HepG2 (cell line): ENCODE results near the gene ATG4B. TPM values are rescaled to one million over a fixed set of nuclear protein-coding genes. Genes with fewer than 3 reads are reported as not detected.

Experiments
- ATAC-seq: fragments of 200-7000 bp; cut with Tn5 transposase; 3 replicates; pipeline ENCODE4 v1.9.1; 2020; ENCODE audit warnings: mild to moderate bottlenecking, moderate library complexity
- BruUV-seq: library from RNA; stranded (reverse); fragments of 400-500 nt; replicated peaks from 2 replicates; lab custom pipeline; 2021; lab: Mats Ljungman, UMichigan
- CTCF ChIA-PET: fragments of 300-600 bp; formaldehyde crosslinking; extraction: SDS; loops from one replicate; lab custom pipeline; 2021; ENCODE audit warnings: low total read pairs, inconsistent platforms, low intra/inter-chr PET ratio; lab: Yijun Ruan, JAX
- POLR2A ChIA-PET: fragments of 350-600 bp; sonication (Branson Sonifier 250); formaldehyde crosslinking; loops from one replicate; lab custom pipeline; 2020; ENCODE audit warnings: antibody characterized with exemption, inconsistent platforms; lab: Yijun Ruan, JAX
- DNase-seq: peaks from one replicate; pipeline ENCODE4 v3.0.0-alpha.2; 2015; ENCODE audit warnings: low spot score
- FAIRE-seq: peaks from 3 replicates; lab custom pipeline; 2011; peaks lifted over from hg19 to GRCh38; lab: Jason Lieb, UNC
- H2AFZ ChIP-seq: one replicate; pipeline ENCODE4 v1.6.1; 2011; ENCODE audit warnings: low read length, inconsistent platforms
- H3K27ac ChIP-seq: fragments of 300-600 bp; 3 replicates; pipeline ENCODE4 v1.8.0; 2011; ENCODE audit warnings: mixed run types, mild to moderate bottlenecking, mixed read lengths, low read length, inconsistent platforms; ENCODE audit not compliant: insufficient read depth; ENCODE audit errors: extremely low read length
- H3K27me3 ChIP-seq, 2 experiments: fragments of 200-600 bp in 1 of 2; 2 replicates in 1 of 2; 3 replicates in 1 of 2; pipeline versions ENCODE4 v1.6.0 to v1.8.0; 2011; ENCODE audit warnings: low read length in 2 of 2, mild to moderate bottlenecking in 2 of 2, moderate library complexity in 2 of 2, inconsistent platforms in 1 of 2; ENCODE audit not compliant: insufficient read depth in 2 of 2, control insufficient read depth in 1 of 2
- H3K36me3 ChIP-seq, 2 experiments: fragments of 200-600 bp in 1 of 2; replicated peaks in 1 of 2; 2 replicates in 1 of 2; 3 replicates in 1 of 2; pipeline versions ENCODE4 v1.5.1 to v1.8.0; 2011; ENCODE audit warnings: low read length in 2 of 2, inconsistent platforms in 1 of 2; ENCODE audit not compliant: insufficient read depth in 2 of 2, control insufficient read depth in 1 of 2
- H3K4me1 ChIP-seq: 2 replicates; pipeline ENCODE4 v1.5.1; 2012; ENCODE audit warnings: low read length, inconsistent platforms; ENCODE audit not compliant: insufficient read depth
- H3K4me2 ChIP-seq: 2 replicates; pipeline ENCODE4 v1.6.0; 2011; ENCODE audit warnings: low read depth, low read length, inconsistent platforms
- H3K4me3 ChIP-seq, 3 experiments: fragments of 200-600 bp in 1 of 3; sonication (generic), shearing (Covaris generic) in 1 of 3; replicated peaks in 1 of 3; 2 replicates each; pipeline ENCODE4 v1.5.1; 2011 to 2016; ENCODE audit warnings: low read length in 3 of 3, inconsistent platforms in 2 of 3, low read depth in 2 of 3, mild to moderate bottlenecking in 2 of 3, control low read depth in 1 of 3, mixed read lengths in 1 of 3; ENCODE audit not compliant: insufficient read depth in 1 of 3
- H3K79me2 ChIP-seq: one replicate; pipeline ENCODE4 v1.6.1; 2011; ENCODE audit warnings: low read length, inconsistent platforms; ENCODE audit not compliant: insufficient read depth
- H3K9ac ChIP-seq: 2 replicates; pipeline ENCODE4 v1.6.0; 2011; ENCODE audit warnings: mild to moderate bottlenecking, low read depth, low read length, inconsistent platforms; ENCODE audit not compliant: insufficient read depth
- H3K9me3 ChIP-seq: 2 replicates; pipeline ENCODE4 v1.5.1; 2012; ENCODE audit warnings: mild to moderate bottlenecking, low read length
- H4K20me1 ChIP-seq: 2 replicates; pipeline ENCODE4 v1.6.0; 2011; ENCODE audit warnings: inconsistent platforms, mild to moderate bottlenecking, low read length, moderate library complexity; ENCODE audit not compliant: insufficient read depth
- CENPT ChIP-seq: sonication (generic); formaldehyde crosslinking; IDR thresholded peaks from 2 replicates; pipeline ENCODE4 v1.8.0; 2022; ENCODE audit warnings: low read depth, mild to moderate bottlenecking, moderate library complexity, missing genetic modification reagents
- MIER2 ChIP-seq: IDR thresholded peaks from 2 replicates; pipeline ENCODE4 v1.6.1; 2016; ENCODE audit warnings: missing biosample characterization, missing genetic modification reagents
- MLLT10 ChIP-seq: sonication (generic); formaldehyde crosslinking; IDR thresholded peaks from 2 replicates; pipeline ENCODE4 v1.4.0; 2020; ENCODE audit warnings: missing genetic modification reagents
- SP4 ChIP-seq: sonication (generic); formaldehyde crosslinking; IDR thresholded peaks from 2 replicates; pipeline ENCODE4 v1.8.1; 2023; ENCODE audit warnings: mild to moderate bottlenecking, missing genetic modification reagents
- STAG1 ChIP-seq: sonication (generic); formaldehyde crosslinking; IDR thresholded peaks from 2 replicates; pipeline ENCODE4 v1.4.0; 2020; ENCODE audit warnings: missing genetic modification reagents
- XRCC5 ChIP-seq: fragments of 200-400 bp; formaldehyde crosslinking; optimal IDR thresholded peaks from 2 replicates; pipeline ENCODE3; 2017; ENCODE audit warnings: mild to moderate bottlenecking, low read length
- ZNF333 ChIP-seq: sonication (generic); formaldehyde crosslinking; IDR thresholded peaks from 2 replicates; pipeline ENCODE4 v1.4.0; 2020; ENCODE audit warnings: mild to moderate bottlenecking, missing genetic modification reagents, borderline replicate concordance
- ZNF337 ChIP-seq: sonication (generic); formaldehyde crosslinking; IDR thresholded peaks from 2 replicates; pipeline ENCODE4 v1.5.1; 2020; ENCODE audit warnings: missing genetic modification reagents, low read depth, mild to moderate bottlenecking, borderline replicate concordance
- ZNF484 ChIP-seq: sonication (generic); formaldehyde crosslinking; IDR thresholded peaks from 2 replicates; pipeline ENCODE4 v1.5.1; 2020; ENCODE audit warnings: mild to moderate bottlenecking, low read depth, missing genetic modification reagents, borderline replicate concordance
- ZSCAN12 ChIP-seq: sonication (generic); formaldehyde crosslinking; IDR thresholded peaks from 2 replicates; pipeline ENCODE4 v1.9.0; 2021; ENCODE audit warnings: mild to moderate bottlenecking, missing genetic modification reagents
- WGBS: methylation state at CpG from one replicate; pipeline ENCODE4 v1.1.6; 2017; ENCODE audit warnings: low lambda C conversion rate; 5-methylcytosine and 5-hydroxymethylcytosine counted together
- in situ Hi-C: cut with HindIII; loops from 2 replicates; pipeline ENCODE4 v1.10.0; 2017; ENCODE audit warnings: low pct_unique_long_range_greater_than_20kb; ENCODE audit not compliant: extremely low pct_ligation_motif_present
- intact Hi-C: fragments of 100-400 bp; cut with micrococcal nuclease; formaldehyde crosslinking; loops from one replicate; pipeline ENCODE4 v1.10.0; 2022; ENCODE audit not compliant: unreplicated experiment
- polyA plus RNA-seq, 8 experiments: library from polyadenylated mRNA; depleted of rRNA in 3 of 8; stranded (reverse) in 7 of 8; unstranded in 1 of 8; fragments of >200 nt; fragmentation: Illumina TruSeq in 4 of 8; extraction: Trizol in 4 of 8; gene quantifications; 2 replicates each; pipeline versions ENCODE4 v1.2.1 to v1.2.3, GENCODE V29; 2011 to 2016; ENCODE audit warnings: low read depth in 4 of 8, missing spikeins in 1 of 8, mixed read lengths in 1 of 8; ENCODE audit not compliant: insufficient read depth in 1 of 8
- total RNA-seq, 5 experiments: library from RNA; depleted of rRNA; stranded (reverse); fragments of >200 nt; fragmentation: Illumina TruSeq; extraction: Trizol; gene quantifications; 2 replicates each; pipeline ENCODE4 v1.2.3, GENCODE V29; 2016; ENCODE audit warnings: low read depth in 1 of 5
- TF ChIP-seq, protein P1 (sequence below): sonication (generic); formaldehyde crosslinking; IDR thresholded peaks from 2 replicates; pipeline ENCODE4 v1.5.1; 2020; ENCODE audit warnings: missing genetic modification reagents, mild to moderate bottlenecking, borderline replicate concordance
- TF ChIP-seq, protein P2 (sequence below): sonication (generic); formaldehyde crosslinking; IDR thresholded peaks from 2 replicates; pipeline ENCODE4 v1.5.0; 2020; ENCODE audit warnings: missing genetic modification reagents
- TF ChIP-seq, protein P3 (sequence below): sonication (generic); formaldehyde crosslinking; IDR thresholded peaks from 2 replicates; pipeline ENCODE4 v1.4.0; 2020; ENCODE audit warnings: mild to moderate bottlenecking, missing genetic modification reagents
- TF ChIP-seq, protein P4 (sequence below): sonication (generic); formaldehyde crosslinking; IDR thresholded peaks from 2 replicates; pipeline ENCODE4 v1.5.0; 2020; ENCODE audit warnings: mild to moderate bottlenecking, missing genetic modification reagents, moderate library complexity
- TF ChIP-seq, protein P5 (sequence below): sonication (generic); IDR thresholded peaks from 2 replicates; pipeline ENCODE4 v1.6.1; 2016; ENCODE audit warnings: low read depth, borderline replicate concordance

The ATG4B gene
- total and polyA plus RNA-seq, 2 of the 13 experiments (the other 11 are each of a cell fraction or from before 2014, with no cell fraction given) = 95.5 to 239 TPM

DNA sequence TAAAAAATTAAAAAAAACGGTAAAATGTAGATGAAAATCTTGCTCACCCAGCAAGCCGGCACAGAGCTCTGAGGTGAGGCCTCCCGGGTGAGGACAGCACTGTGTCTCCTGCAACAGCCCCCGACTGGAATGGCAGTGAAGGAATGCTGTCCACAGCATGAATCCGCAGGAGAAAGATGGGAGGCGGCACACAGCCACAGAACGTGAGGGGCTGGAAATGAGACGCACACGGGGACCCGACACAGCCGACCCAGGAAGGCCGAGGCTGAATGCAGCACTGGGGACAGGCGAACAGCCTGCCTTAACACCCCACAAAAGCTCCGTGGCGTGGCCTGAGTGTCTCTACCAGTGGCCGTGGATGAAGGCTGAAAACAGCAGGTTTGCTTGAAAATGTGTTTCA, 44.2 kb upstream of the ATG4B start (continued):
- TF ChIP-seq, protein P1, sequence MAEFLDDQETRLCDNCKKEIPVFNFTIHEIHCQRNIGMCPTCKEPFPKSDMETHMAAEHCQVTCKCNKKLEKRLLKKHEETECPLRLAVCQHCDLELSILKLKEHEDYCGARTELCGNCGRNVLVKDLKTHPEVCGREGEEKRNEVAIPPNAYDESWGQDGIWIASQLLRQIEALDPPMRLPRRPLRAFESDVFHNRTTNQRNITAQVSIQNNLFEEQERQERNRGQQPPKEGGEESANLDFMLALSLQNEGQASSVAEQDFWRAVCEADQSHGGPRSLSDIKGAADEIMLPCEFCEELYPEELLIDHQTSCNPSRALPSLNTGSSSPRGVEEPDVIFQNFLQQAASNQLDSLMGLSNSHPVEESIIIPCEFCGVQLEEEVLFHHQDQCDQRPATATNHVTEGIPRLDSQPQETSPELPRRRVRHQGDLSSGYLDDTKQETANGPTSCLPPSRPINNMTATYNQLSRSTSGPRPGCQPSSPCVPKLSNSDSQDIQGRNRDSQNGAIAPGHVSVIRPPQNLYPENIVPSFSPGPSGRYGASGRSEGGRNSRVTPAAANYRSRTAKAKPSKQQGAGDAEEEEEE (CRISPR knock-in tag) = no peak
- TF ChIP-seq, protein P2, sequence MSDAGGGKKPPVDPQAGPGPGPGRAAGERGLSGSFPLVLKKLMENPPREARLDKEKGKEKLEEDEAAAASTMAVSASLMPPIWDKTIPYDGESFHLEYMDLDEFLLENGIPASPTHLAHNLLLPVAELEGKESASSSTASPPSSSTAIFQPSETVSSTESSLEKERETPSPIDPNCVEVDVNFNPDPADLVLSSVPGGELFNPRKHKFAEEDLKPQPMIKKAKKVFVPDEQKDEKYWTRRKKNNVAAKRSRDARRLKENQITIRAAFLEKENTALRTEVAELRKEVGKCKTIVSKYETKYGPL (CRISPR knock-in tag) = no peak

DNA sequence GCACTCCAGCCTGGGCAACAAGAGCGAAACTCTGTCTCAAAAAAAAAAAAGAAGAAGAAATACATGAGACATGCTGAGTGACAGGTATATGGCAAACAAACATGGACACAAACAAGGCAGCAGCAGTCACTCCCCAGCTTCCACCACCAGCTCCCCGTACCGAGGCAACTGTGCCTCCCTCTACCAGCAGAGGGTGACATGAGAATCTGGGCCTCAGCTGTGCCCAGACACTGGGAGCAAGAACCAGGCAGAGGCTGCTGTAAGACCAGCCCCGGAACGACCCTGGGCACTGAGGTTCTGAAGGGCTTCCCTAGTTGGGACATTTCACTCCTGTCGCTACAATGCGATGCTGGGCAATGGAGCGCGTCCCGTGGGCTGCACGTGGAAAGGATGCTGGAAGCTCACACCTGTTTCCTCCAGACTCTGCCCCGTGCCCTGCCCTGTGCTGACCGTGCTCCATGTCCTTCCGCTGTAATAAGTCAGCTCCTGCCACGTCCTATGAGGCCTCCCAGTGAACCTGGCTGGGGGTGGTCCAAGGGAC, 41.8 kb upstream of the ATG4B start:
- Histone ChIP-seq H2AFZ (no peak overlapping the region), H3K4me3 (no peak overlapping the region), H3K27me3 (no peaks in the 10 kb centered on the region), H4K20me1 (no peaks in the 10 kb centered on the region), H3K4me2 (no peak overlapping the region), H3K27ac (no peak overlapping the region), H3K9me3 (no peaks in the 10 kb centered on the region), H3K36me3 (peaks cover 23 to 71% of the 10 kb centered on the region in 2 experiments), H3K9ac (no peak overlapping the region), H3K79me2 (no peaks in the 10 kb centered on the region), H3K4me1 (no peaks in the 10 kb centered on the region)
- intact Hi-C loops = loop anchor here (1.0 to 5.0 kb wide), 2 partner anchors 9 to 43 kb away; no protein-coding TSS in a partner anchor
- ChIA-PET CTCF (interaction anchor here (1.0 to 1.1 kb wide), 2 partner anchors 61 to 63 kb away, joined by 3 read pairs; no protein-coding TSS in a partner anchor), POLR2A (interaction anchor here (1.0 to 1.2 kb wide), 3 partner anchors 15 to 88 kb away, joined by 3 to 4 read pairs (median 3); no protein-coding TSS in a partner anchor)
- whole genome bisulfite sequencing = 85% methylated on average over 12 of the region's 15 CpGs
- FAIRE-seq = peak; percentile 70
- peak; percentile 94 for ATAC-seq
- peak; percentile 49 for DNase-seq
- in situ Hi-C loops = no loop called here
- BruUV-seq = no TSS peak
- TF ChIP-seq MLLT10 (CRISPR knock-in tag) (no peak), ZNF333 (CRISPR knock-in tag) (0 out of 2 replicates have a peak, but pooled peaks have one; percentile 3), XRCC5 (peak; percentile 53), SP4 (CRISPR knock-in tag) (peak; percentile 54; the same call in 1 of the 2 replicates), ZNF337 (CRISPR knock-in tag) (no peak), MIER2 (no peak), ZSCAN12 (CRISPR knock-in tag) (no peak), STAG1 (CRISPR knock-in tag) (peak; percentile 65), CENPT (no peak), ZNF484 (no peak)
- TF ChIP-seq, protein P3, sequence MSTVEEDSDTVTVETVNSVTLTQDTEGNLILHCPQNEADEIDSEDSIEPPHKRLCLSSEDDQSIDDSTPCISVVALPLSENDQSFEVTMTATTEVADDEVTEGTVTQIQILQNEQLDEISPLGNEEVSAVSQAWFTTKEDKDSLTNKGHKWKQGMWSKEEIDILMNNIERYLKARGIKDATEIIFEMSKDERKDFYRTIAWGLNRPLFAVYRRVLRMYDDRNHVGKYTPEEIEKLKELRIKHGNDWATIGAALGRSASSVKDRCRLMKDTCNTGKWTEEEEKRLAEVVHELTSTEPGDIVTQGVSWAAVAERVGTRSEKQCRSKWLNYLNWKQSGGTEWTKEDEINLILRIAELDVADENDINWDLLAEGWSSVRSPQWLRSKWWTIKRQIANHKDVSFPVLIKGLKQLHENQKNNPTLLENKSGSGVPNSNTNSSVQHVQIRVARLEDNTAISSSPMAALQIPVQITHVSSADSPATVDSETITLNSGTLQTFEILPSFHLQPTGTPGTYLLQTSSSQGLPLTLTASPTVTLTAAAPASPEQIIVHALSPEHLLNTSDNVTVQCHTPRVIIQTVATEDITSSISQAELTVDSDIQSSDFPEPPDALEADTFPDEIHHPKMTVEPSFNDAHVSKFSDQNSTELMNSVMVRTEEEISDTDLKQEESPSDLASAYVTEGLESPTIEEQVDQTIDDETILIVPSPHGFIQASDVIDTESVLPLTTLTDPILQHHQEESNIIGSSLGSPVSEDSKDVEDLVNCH (CRISPR knock-in tag) = no peak
- TF ChIP-seq, protein P4, sequence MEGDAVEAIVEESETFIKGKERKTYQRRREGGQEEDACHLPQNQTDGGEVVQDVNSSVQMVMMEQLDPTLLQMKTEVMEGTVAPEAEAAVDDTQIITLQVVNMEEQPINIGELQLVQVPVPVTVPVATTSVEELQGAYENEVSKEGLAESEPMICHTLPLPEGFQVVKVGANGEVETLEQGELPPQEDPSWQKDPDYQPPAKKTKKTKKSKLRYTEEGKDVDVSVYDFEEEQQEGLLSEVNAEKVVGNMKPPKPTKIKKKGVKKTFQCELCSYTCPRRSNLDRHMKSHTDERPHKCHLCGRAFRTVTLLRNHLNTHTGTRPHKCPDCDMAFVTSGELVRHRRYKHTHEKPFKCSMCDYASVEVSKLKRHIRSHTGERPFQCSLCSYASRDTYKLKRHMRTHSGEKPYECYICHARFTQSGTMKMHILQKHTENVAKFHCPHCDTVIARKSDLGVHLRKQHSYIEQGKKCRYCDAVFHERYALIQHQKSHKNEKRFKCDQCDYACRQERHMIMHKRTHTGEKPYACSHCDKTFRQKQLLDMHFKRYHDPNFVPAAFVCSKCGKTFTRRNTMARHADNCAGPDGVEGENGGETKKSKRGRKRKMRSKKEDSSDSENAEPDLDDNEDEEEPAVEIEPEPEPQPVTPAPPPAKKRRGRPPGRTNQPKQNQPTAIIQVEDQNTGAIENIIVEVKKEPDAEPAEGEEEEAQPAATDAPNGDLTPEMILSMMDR (CRISPR knock-in tag) = peak; percentile 67
- TF ChIP-seq, protein P5, sequence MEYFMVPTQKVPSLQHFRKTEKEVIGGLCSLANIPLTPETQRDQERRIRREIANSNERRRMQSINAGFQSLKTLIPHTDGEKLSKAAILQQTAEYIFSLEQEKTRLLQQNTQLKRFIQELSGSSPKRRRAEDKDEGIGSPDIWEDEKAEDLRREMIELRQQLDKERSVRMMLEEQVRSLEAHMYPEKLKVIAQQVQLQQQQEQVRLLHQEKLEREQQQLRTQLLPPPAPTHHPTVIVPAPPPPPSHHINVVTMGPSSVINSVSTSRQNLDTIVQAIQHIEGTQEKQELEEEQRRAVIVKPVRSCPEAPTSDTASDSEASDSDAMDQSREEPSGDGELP = peak; percentile 39; the same call in 1 of the 2 replicates
